ENCODE data around the gene GATB. TPM values are rescaled to one million over a fixed set of nuclear protein-coding genes. Genes with fewer than 3 reads are reported as not detected.

GATB gene
- total RNA-seq, 4 donors from 2014 or later = 13.4 to 42.2 (median 24.8) TPM

- no peak for TF ChIP-seq CTCF (IDR thresholded peaks at IDR 0.05; ENCODE audit: low read depth)
Observed at GRCh38 chr4:151679231-151679630, 81.6 kb downstream of the GATB start.

- TF ChIP-seq CTCF (IDR thresholded peaks at IDR 0.05; ENCODE audit: low read depth) = no peak
Observed at GRCh38 chr4:151678048-151678872, 82.5 kb downstream of the GATB start.

GRCh38 chr4:151677193-151677592 is 83.6 kb downstream of the GATB start:
- TF ChIP-seq CTCF (IDR thresholded peaks at IDR 0.05; ENCODE audit: low read depth) = no peak

- no peak for TF ChIP-seq CTCF (IDR thresholded peaks at IDR 0.05; ENCODE audit: low read depth)
Observed at GRCh38 chr4:151676301-151676700, 84.5 kb downstream of the GATB start.

- TF ChIP-seq CTCF (IDR thresholded peaks at IDR 0.05; ENCODE audit: low read depth) = no peak
Observed at GRCh38 chr4:151675411-151675971, 85.3 kb downstream of the GATB start.

- TF ChIP-seq CTCF (IDR thresholded peaks at IDR 0.05; ENCODE audit: low read depth) = no peak
Observed at GRCh38 chr4:151674804-151675391, 85.9 kb downstream of the GATB start.

GRCh38 chr4:151673908-151674520 is 86.8 kb downstream of the GATB start:
- TF ChIP-seq CTCF (IDR thresholded peaks at IDR 0.05; ENCODE audit: low read depth) = no peak

All from subcutaneous adipose tissue (tissue), 4 donors.